B cell (primary cell): ENCODE measurements around the gene ERCC4. TPM values are rescaled to one million over a fixed set of nuclear protein-coding genes. Genes with fewer than 3 reads are reported as not detected.
"Not testable (repeated sequence)": the region's sequence is repeated elsewhere in the genome, so short reads cannot be mapped to it uniquely, and the experiment has no call there.

Source experiments
- ATAC-seq: fragments of 200-7000 bp; cut with Tn5 transposase; one replicate; pipeline ENCODE4 v1.10.0; 2021; ENCODE audit warnings: low read depth, mild to moderate bottlenecking, moderate number of reproducible peaks, moderate library complexity
- CTCF ChIA-PET: fragments of 350-600 bp; sonication (Branson Sonifier 250); formaldehyde crosslinking; loops from one replicate; lab custom pipeline; 2021; ENCODE audit warnings: antibody characterized with exemption, inconsistent platforms; lab: Charles Lee
- POLR2A ChIA-PET: fragments of 350-600 bp; sonication (Branson Sonifier 250); formaldehyde crosslinking; loops from one replicate; lab custom pipeline; 2021; ENCODE audit warnings: antibody characterized with exemption; lab: Charles Lee
- DNase-seq: peaks from one replicate; pipeline ENCODE4 v3.0.0; 2013
- H2AFZ ChIP-seq: 2 replicates; pipeline ENCODE4 v1.6.1; 2012; ENCODE audit warnings: mild to moderate bottlenecking, low read depth, low read length; ENCODE audit not compliant: insufficient read depth, poor library complexity, severe bottlenecking
- H3K27ac ChIP-seq, 2 donors: 1 replicate in 1 of 2; 2 replicates in 1 of 2; pipeline ENCODE4 v1.5.1; 2012 to 2013; ENCODE audit warnings: low read length in 2 of 2, mild to moderate bottlenecking in 2 of 2, moderate library complexity in 1 of 2
- H3K27me3 ChIP-seq, 4 experiments: fragments of 200-600 bp in 1 of 4; sonication (generic) in 1 of 4; replicated peaks in 1 of 4; 1 replicate in 2 of 4; 2 replicates in 2 of 4; pipeline versions ENCODE4 v1.6.1 to v1.7.0; 2013 to 2016; ENCODE audit warnings: low read length in 3 of 4, mild to moderate bottlenecking in 2 of 4, mixed read lengths in 1 of 4, moderate library complexity in 1 of 4; ENCODE audit not compliant: insufficient read depth in 4 of 4, control insufficient read depth in 3 of 4; ENCODE audit errors: control extremely low read depth in 1 of 4
- H3K36me3 ChIP-seq, 2 experiments: replicated peaks in 1 of 2; 1 replicate in 1 of 2; 2 replicates in 1 of 2; pipeline versions ENCODE4 v1.6.1 to v1.7.1; 2013; ENCODE audit warnings: low read length in 1 of 2; ENCODE audit not compliant: insufficient read depth in 2 of 2, control insufficient read depth in 1 of 2; ENCODE audit errors: control extremely low read depth in 1 of 2, extremely low read depth in 1 of 2
- H3K4me1 ChIP-seq, 2 donors: fragments of 200-600 bp in 1 of 2; sonication (generic) in 1 of 2; 1 replicate in 1 of 2; 2 replicates in 1 of 2; pipeline versions ENCODE4 v1.5.1 to v1.6.1; 2013 to 2017; ENCODE audit warnings: low read length in 2 of 2; ENCODE audit not compliant: control insufficient read depth in 2 of 2, insufficient read depth in 2 of 2
- H3K4me2 ChIP-seq: replicated peaks from 2 replicates; pipeline ENCODE3; 2012; ENCODE audit warnings: mild to moderate bottlenecking, low read depth, low read length; ENCODE audit not compliant: poor library complexity, severe bottlenecking
- H3K4me3 ChIP-seq, 5 experiments: fragments of 200-600 bp in 1 of 5; sonication (generic) in 1 of 5; 1 replicate in 3 of 5; 2 replicates in 2 of 5; pipeline versions ENCODE4 v1.5.1 to v1.7.0; 2011 to 2016; ENCODE audit warnings: low read length in 4 of 5, mild to moderate bottlenecking in 4 of 5, low read depth in 2 of 5, control low read depth in 1 of 5, moderate library complexity in 1 of 5; ENCODE audit not compliant: insufficient read depth in 1 of 5; ENCODE audit errors: control extremely low read depth in 1 of 5, extremely low read depth in 1 of 5
- H3K79me2 ChIP-seq: fragments of 200-600 bp; sonication (generic); one replicate; pipeline ENCODE4 v1.6.0; 2016; ENCODE audit warnings: low read length; ENCODE audit not compliant: control insufficient read depth, insufficient read depth
- H3K9ac ChIP-seq: fragments of 200-600 bp; sonication (generic); 2 replicates; pipeline ENCODE4 v1.6.1; 2017; ENCODE audit warnings: mild to moderate bottlenecking, low read length, moderate library complexity
- H3K9me3 ChIP-seq, 3 donors: one replicate each; pipeline versions ENCODE4 v1.6.1 to v1.7.1; 2013; ENCODE audit warnings: low read length in 2 of 3; ENCODE audit not compliant: control insufficient read depth in 2 of 3, insufficient read depth in 1 of 3; ENCODE audit errors: control extremely low read depth in 1 of 3
- H4K20me1 ChIP-seq: 2 replicates; pipeline ENCODE4 v1.6.0; 2012; ENCODE audit warnings: mild to moderate bottlenecking, low read length; ENCODE audit not compliant: insufficient read depth, control insufficient read depth, poor library complexity, severe bottlenecking
- H3K27ac Mint-ChIP-seq: one replicate; pipeline ENCODE4 v1.8.0; 2021; ENCODE audit warnings: mixed read lengths
- H3K27me3 Mint-ChIP-seq: one replicate; pipeline ENCODE4 v1.8.0; 2021; ENCODE audit warnings: mixed read lengths
- H3K4me1 Mint-ChIP-seq: one replicate; pipeline ENCODE4 v1.8.0; 2021; ENCODE audit warnings: mixed read lengths
- H3K4me3 Mint-ChIP-seq: one replicate; pipeline ENCODE4 v1.8.0; 2021; ENCODE audit warnings: mixed read lengths
- H3K9me3 Mint-ChIP-seq: one replicate; pipeline ENCODE4 v1.8.0; 2022; ENCODE audit warnings: mixed read lengths; ENCODE audit not compliant: insufficient read depth
- CTCF ChIP-seq: fragments of 200-600 bp; IDR thresholded peaks from one replicate; pipeline ENCODE4 v1.8.0; 2022; ENCODE audit warnings: antibody characterized with exemption, mild to moderate bottlenecking
- EZH2 ChIP-seq: IDR thresholded peaks from 2 replicates; pipeline ENCODE4 v1.6.1; 2012; ENCODE audit warnings: borderline replicate concordance, low read depth, mild to moderate bottlenecking, moderate library complexity, low read length; ENCODE audit not compliant: insufficient read depth, poor library complexity, severe bottlenecking
- WGBS: methylation state at CpG from one replicate; pipeline ENCODE4 v1.1.5; 2013; ENCODE audit warnings: missing lambda C conversion rate; ENCODE audit not compliant: insufficient coverage; 5-methylcytosine and 5-hydroxymethylcytosine counted together
- intact Hi-C: fragments of 100-400 bp; cut with micrococcal nuclease; formaldehyde crosslinking; loops from one replicate; pipeline ENCODE4 v1.10.0; 2022
- polyA plus RNA-seq: library from polyadenylated mRNA; depleted of rRNA; stranded (reverse); fragments of >200 nt; gene quantifications from 2 replicates; pipeline ENCODE4 v1.2.3, GENCODE V29; 2012
- total RNA-seq, 2 donors: library from RNA; stranded (reverse); fragments of 120-200 nt in 1 of 2; gene quantifications; 1 replicate in 1 of 2; 2 replicates in 1 of 2; pipeline versions ENCODE4 v1.2.3 to v1.2.4, GENCODE V29; 2013 to 2022

ERCC4 gene
- total and polyA plus RNA-seq, 2 donors (not counting 1 experiment from before 2014, with no cell fraction given): 1.0 to 11.9 TPM

- DNase-seq (no peak), ATAC-seq (no peak)
- no peak for TF ChIP-seq CTCF
- Histone ChIP-seq H3K27me3 (no peaks in the 10 kb centered on the region), H3K79me2 (no peaks in the 10 kb centered on the region), H4K20me1 (no peaks in the 10 kb centered on the region), H3K9ac (no peak overlapping the region), H3K27ac (no peak overlapping the region), H3K4me3 (no peak overlapping the region), H3K9me3 (peaks cover 0 to 6% (median 0%) of the 10 kb centered on the region in 3 donors), H3K36me3 (no peaks in the 10 kb centered on the region), H3K4me1 (no peaks in the 10 kb centered on the region), H2AFZ (no peak overlapping the region), H3K4me2 (no peak overlapping the region)
- CTCF ChIA-PET: no interaction called here
- intact Hi-C loops: no loop called here
- Mint-ChIP-seq H3K27ac (no peak overlapping the region), H3K9me3 (peaks cover 2% of the 10 kb centered on the region), H3K4me1 (no peaks in the 10 kb centered on the region), H3K27me3 (peaks cover 36% of the 10 kb centered on the region), H3K4me3 (no peak overlapping the region)
- WGBS: 64% methylated on average over 4 of the region's 6 CpGs
- POLR2A ChIA-PET: no interaction called here
These were observed 34.3 kb upstream of the ERCC4 start for GRCh38 chr16:13885700-13886099.

GRCh38 chr16:13886608-13887007 lies 33.3 kb upstream of the ERCC4 start:
- H3K4me3 Mint-ChIP-seq: no peak overlapping the region
- intact Hi-C loops: no loop called here
- no peak overlapping the region for H3K9ac ChIP-seq
- no peaks in the 10 kb centered on the region for H4K20me1 ChIP-seq
- no peaks in the 10 kb centered on the region for H3K4me1 ChIP-seq
- ATAC-seq: no peak
- peaks cover 39% of the 10 kb centered on the region for H3K27me3 Mint-ChIP-seq
- no peak overlapping the region for H3K4me3 ChIP-seq
- H3K9me3 Mint-ChIP-seq: peaks cover 2% of the 10 kb centered on the region
- no peaks in the 10 kb centered on the region for H3K4me1 Mint-ChIP-seq
- no peak overlapping the region for H2AFZ ChIP-seq
- no peak overlapping the region for H3K27ac Mint-ChIP-seq
- ChIA-PET CTCF (no interaction called here), POLR2A (no interaction called here)
- H3K27ac ChIP-seq: no peak overlapping the region
- no peaks in the 10 kb centered on the region for H3K79me2 ChIP-seq
- no peaks in the 10 kb centered on the region for H3K27me3 ChIP-seq
- no peak for TF ChIP-seq EZH2
- no peak for TF ChIP-seq CTCF
- WGBS: 97% methylated on average over 4 of the region's 5 CpGs
- no peak overlapping the region for H3K4me2 ChIP-seq
- H3K36me3 ChIP-seq: no peaks in the 10 kb centered on the region
- H3K9me3 ChIP-seq: peaks cover 0 to 6% (median 0%) of the 10 kb centered on the region in 3 donors
- DNase-seq: no peak

GRCh38 chr16:13889323-13889722 lies 30.6 kb upstream of the ERCC4 start:
- 94% methylated on average over 16 of the region's 22 CpGs for WGBS
- intact Hi-C loops, H3K27ac ChIP-seq, H3K4me3 ChIP-seq, H3K27me3 ChIP-seq, POLR2A ChIA-PET, H3K4me3 Mint-ChIP-seq, DNase-seq, H2AFZ ChIP-seq, H3K9me3 ChIP-seq, H3K9ac ChIP-seq, H3K27ac Mint-ChIP-seq, H3K4me1 Mint-ChIP-seq, H3K36me3 ChIP-seq, H3K9me3 Mint-ChIP-seq, H3K4me2 ChIP-seq, H4K20me1 ChIP-seq, ATAC-seq, H3K4me1 ChIP-seq, H3K79me2 ChIP-seq, CTCF ChIA-PET: not testable (repeated sequence)
- H3K27me3 Mint-ChIP-seq: peaks cover 42% of the 10 kb centered on the region
